Mammary epithelial cell (primary cell): ENCODE results near the gene SOX12.

ENCODE experiments used
- EZH2 ChIP-seq: IDR thresholded peaks from 2 replicates; pipeline ENCODE4 v1.6.1; 2012; ENCODE audit warnings: low read length, inconsistent platforms, borderline replicate concordance
- TF ChIP-seq, protein P1 (sequence below), 2 donors: IDR thresholded peaks in 1 of 2; conservative IDR thresholded peaks in 1 of 2; 2 replicates each; pipeline ENCODE4 v1.5.1; 2011 to 2012; ENCODE audit warnings: inconsistent platforms in 2 of 2, low read length in 2 of 2, mild to moderate bottlenecking in 2 of 2, control low read depth in 1 of 2, low read depth in 1 of 2; ENCODE audit not compliant: insufficient read depth in 1 of 2; ENCODE audit errors: extremely low read depth in 1 of 2

DNA sequence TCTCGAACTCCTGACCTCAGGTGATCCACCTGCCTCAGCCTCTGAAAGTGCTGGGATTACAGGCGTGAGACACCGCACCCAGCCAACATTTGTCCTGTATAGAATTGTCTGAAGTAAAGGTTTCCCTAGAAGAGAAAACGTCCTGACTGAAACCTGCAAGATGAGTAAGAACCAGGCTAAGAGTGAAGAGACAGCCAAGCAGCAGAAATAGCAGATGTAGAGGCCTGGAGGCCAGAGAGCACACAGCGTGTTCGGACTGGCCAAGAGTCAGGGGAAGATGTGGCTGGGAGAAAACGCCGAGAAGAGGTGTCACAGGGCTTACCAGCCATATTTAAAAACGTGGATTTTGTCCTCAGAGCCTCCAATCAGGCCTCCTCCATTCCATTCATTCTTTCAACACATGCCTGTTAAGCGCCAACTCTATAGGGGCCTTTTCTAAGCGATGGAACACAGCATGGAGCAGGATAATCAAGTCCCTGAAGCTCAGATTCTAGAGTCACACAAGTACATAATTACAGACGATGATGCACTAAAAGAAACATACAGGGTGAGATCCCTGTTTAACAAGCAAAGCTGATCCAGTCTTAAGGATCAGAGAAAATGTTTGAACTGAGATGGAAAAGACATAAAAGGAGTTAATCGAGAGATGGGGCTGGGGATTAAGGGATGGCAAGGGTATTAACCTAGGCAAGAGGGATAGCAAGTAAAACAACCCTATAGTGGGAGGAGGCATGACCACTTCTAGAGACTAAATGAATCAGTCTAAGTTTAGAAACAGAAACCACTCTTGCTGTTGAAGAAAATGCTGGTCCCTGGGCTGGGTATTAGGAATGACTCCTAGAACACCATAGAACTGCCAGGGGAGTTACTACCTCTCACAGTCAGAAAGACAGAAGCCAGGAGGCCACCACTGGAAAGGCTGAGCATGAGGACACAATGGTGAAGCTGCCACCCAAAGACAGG, 23.2 kb upstream of the SOX12 start:
- TF ChIP-seq, protein P1, sequence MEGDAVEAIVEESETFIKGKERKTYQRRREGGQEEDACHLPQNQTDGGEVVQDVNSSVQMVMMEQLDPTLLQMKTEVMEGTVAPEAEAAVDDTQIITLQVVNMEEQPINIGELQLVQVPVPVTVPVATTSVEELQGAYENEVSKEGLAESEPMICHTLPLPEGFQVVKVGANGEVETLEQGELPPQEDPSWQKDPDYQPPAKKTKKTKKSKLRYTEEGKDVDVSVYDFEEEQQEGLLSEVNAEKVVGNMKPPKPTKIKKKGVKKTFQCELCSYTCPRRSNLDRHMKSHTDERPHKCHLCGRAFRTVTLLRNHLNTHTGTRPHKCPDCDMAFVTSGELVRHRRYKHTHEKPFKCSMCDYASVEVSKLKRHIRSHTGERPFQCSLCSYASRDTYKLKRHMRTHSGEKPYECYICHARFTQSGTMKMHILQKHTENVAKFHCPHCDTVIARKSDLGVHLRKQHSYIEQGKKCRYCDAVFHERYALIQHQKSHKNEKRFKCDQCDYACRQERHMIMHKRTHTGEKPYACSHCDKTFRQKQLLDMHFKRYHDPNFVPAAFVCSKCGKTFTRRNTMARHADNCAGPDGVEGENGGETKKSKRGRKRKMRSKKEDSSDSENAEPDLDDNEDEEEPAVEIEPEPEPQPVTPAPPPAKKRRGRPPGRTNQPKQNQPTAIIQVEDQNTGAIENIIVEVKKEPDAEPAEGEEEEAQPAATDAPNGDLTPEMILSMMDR (conservative IDR thresholded peaks at IDR 0.05 in 1 of 2, IDR thresholded peaks at IDR 0.05 in 1 of 2; ENCODE audit: extremely low read depth in 1 of 2, insufficient read depth in 1 of 2, low read depth in 1 of 2, low read length in 2 of 2): no peak
- no peak for TF ChIP-seq EZH2
